Endodermal cell (in vitro differentiated cells): ENCODE measurements around the gene TMEM59. TPM values are rescaled to one million over a fixed set of nuclear protein-coding genes. Genes with fewer than 3 reads are reported as not detected.
"Not testable (repeated sequence)": the region's sequence is repeated elsewhere in the genome, so short reads cannot be mapped to it uniquely, and the experiment has no call there.

ENCODE experiments used
- DNase-seq: peaks from one replicate; pipeline ENCODE4 v3.0.0-alpha.2; 2017
- H3K27ac ChIP-seq: 2 replicates; pipeline ENCODE4 v1.5.1; 2013; ENCODE audit warnings: mild to moderate bottlenecking, low read depth, low read length, moderate library complexity
- H3K27me3 ChIP-seq: 2 replicates; pipeline ENCODE4 v1.6.1; 2013; ENCODE audit warnings: mild to moderate bottlenecking, low read length, moderate library complexity; ENCODE audit not compliant: insufficient read depth, control insufficient read depth, poor library complexity, severe bottlenecking
- H3K36me3 ChIP-seq: 2 replicates; pipeline ENCODE4 v1.7.0; 2013; ENCODE audit warnings: mild to moderate bottlenecking, low read length, moderate library complexity; ENCODE audit not compliant: control insufficient read depth, insufficient read depth
- H3K4me1 ChIP-seq: one replicate; pipeline ENCODE4 v1.7.0; 2013; ENCODE audit warnings: low read length; ENCODE audit not compliant: control insufficient read depth, insufficient read depth
- H3K4me3 ChIP-seq: 2 replicates; pipeline ENCODE4 v1.5.1; 2013; ENCODE audit warnings: mild to moderate bottlenecking, low read length, moderate library complexity
- H3K9ac ChIP-seq: 2 replicates; pipeline ENCODE4 v1.6.1; 2013; ENCODE audit warnings: mild to moderate bottlenecking, low read length, moderate library complexity; ENCODE audit not compliant: poor library complexity, severe bottlenecking; ENCODE audit errors: extremely low read depth
- H3K9me3 ChIP-seq: 2 replicates; pipeline ENCODE4 v1.6.1; 2013; ENCODE audit warnings: mild to moderate bottlenecking, low read length, moderate library complexity; ENCODE audit not compliant: control insufficient read depth
- H3K27ac Mint-ChIP-seq: 2 replicates; pipeline ENCODE4 v1.8.0; 2020; ENCODE audit warnings: mixed read lengths
- H3K27me3 Mint-ChIP-seq: 2 replicates; pipeline ENCODE4 v1.8.0; 2021; ENCODE audit warnings: mild to moderate bottlenecking, mixed read lengths; ENCODE audit not compliant: insufficient read depth
- H3K36me3 Mint-ChIP-seq: 2 replicates; pipeline ENCODE4 v1.8.0; 2020; ENCODE audit warnings: low read depth, mixed read lengths
- H3K4me1 Mint-ChIP-seq: 2 replicates; pipeline ENCODE4 v1.8.0; 2020; ENCODE audit warnings: mixed read lengths
- H3K4me3 Mint-ChIP-seq: 2 replicates; pipeline ENCODE4 v1.8.0; 2020; ENCODE audit warnings: mild to moderate bottlenecking, moderate library complexity, mixed read lengths
- H3K9me3 Mint-ChIP-seq: 2 replicates; pipeline ENCODE4 v1.8.0; 2020; ENCODE audit warnings: mild to moderate bottlenecking, mixed read lengths
- WGBS, 2 experiments: methylation state at CpG; one replicate each; pipeline versions ENCODE4 v1.1.5 to v1.1.7; 2013; ENCODE audit warnings: missing lambda C conversion rate in 2 of 2, mixed read lengths in 1 of 2; ENCODE audit not compliant: insufficient coverage in 1 of 2, insufficient read length in 1 of 2; 5-methylcytosine and 5-hydroxymethylcytosine counted together
- total RNA-seq, 2 donors: library from RNA; stranded (reverse); fragmentation: NEBNext Ultra II Directional in 1 of 2; extraction: Animal tissue kit (Norgen Biotek cat#: 25700) in 1 of 2; gene quantifications; 2 replicates in 1 of 2; 3 replicates in 1 of 2; pipeline ENCODE4 v1.2.1, GENCODE V29; 2021
- TF ChIP-seq, protein P1 (sequence below): fragments of 200-600 bp; sonication (generic); conservative IDR thresholded peaks from 2 replicates; pipeline ENCODE4 v1.5.0; 2021; ENCODE audit warnings: antibody characterized with exemption, mild to moderate bottlenecking

Gene TMEM59
- total RNA-seq, 2 donors from 2014 or later = 99.6 to 112 TPM

DNA sequence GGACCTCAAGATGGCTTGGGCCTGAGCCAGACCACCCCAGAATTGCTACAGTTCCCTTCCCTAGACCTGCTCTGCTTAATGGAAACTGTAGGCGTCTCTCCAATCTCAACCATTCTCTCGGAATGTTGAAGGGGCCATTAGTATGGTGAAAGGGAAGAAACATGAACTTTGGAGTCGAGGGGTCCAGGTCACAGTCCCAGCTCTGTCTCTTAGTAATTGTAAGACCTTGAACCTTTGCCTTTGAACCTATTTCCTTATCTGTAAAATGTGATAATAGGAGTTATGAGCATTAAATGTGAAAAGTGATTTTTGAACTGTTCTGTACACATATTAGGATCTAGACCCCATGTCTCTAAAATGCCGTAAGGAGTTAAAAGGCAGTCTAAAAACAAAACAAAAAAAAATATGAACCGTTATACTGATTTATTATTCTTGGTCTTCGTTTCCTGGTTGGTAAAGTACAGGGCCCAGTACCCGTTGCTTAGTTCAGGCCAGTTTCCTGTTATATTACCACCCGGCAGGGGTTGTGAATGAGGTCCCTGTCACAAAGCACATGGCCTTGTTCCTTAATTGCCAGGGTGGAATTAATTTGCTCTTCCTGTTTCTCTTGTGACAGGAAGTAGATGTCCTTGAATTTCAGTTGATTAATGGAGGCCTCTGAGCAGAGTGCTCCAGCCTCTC, 42.7 kb upstream of the TMEM59 start:
- Histone ChIP-seq H3K27ac (no peak overlapping the region), H3K27me3 (no peaks in the 10 kb centered on the region), H3K9ac (no peak overlapping the region), H3K36me3 (no peaks in the 10 kb centered on the region), H3K4me1 (no peaks in the 10 kb centered on the region), H3K4me3 (no peak overlapping the region), H3K9me3 (no peaks in the 10 kb centered on the region)
- Mint-ChIP-seq H3K36me3 (peaks cover 2% of the 10 kb centered on the region), H3K4me3 (no peak overlapping the region), H3K4me1 (peaks cover 30% of the 10 kb centered on the region), H3K27ac (no peak overlapping the region), H3K27me3 (no peaks in the 10 kb centered on the region), H3K9me3 (no peaks in the 10 kb centered on the region)
- no peak for DNase-seq
- TF ChIP-seq, protein P1, sequence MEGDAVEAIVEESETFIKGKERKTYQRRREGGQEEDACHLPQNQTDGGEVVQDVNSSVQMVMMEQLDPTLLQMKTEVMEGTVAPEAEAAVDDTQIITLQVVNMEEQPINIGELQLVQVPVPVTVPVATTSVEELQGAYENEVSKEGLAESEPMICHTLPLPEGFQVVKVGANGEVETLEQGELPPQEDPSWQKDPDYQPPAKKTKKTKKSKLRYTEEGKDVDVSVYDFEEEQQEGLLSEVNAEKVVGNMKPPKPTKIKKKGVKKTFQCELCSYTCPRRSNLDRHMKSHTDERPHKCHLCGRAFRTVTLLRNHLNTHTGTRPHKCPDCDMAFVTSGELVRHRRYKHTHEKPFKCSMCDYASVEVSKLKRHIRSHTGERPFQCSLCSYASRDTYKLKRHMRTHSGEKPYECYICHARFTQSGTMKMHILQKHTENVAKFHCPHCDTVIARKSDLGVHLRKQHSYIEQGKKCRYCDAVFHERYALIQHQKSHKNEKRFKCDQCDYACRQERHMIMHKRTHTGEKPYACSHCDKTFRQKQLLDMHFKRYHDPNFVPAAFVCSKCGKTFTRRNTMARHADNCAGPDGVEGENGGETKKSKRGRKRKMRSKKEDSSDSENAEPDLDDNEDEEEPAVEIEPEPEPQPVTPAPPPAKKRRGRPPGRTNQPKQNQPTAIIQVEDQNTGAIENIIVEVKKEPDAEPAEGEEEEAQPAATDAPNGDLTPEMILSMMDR = no peak
- 90 to 94% methylated on average over 7 to 8 of the region's 8 CpGs for WGBS, 2 experiments

DNA sequence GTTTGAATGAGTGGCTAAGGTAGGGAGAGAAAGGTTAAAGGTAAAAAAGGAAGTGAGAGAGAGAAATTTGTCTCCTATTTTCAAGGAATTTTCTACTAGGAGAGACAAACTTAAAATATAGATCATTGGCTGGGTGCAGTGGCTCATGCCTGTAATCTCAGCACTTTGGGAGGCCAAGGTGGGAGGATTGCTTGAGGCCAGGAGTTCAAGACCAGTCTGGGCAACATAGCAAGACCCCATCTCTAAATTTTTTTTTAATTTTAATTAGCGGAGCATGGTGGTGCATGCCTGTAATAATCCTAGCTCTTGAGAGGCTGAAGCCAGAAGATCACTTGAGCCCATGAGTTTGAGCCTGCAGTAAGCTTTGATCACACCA, 41.7 kb upstream of the TMEM59 start:
- not testable (repeated sequence) for H3K9me3 Mint-ChIP-seq, H3K4me3 Mint-ChIP-seq, H3K9ac ChIP-seq, H3K27me3 Mint-ChIP-seq, DNase-seq, H3K27me3 ChIP-seq, H3K36me3 Mint-ChIP-seq, H3K27ac Mint-ChIP-seq, H3K9me3 ChIP-seq, H3K27ac ChIP-seq, H3K4me3 ChIP-seq, H3K4me1 ChIP-seq, H3K36me3 ChIP-seq
- WGBS, 2 experiments = 0% methylated on average over 1 of the region's 1 CpG
- peaks cover 25% of the 10 kb centered on the region for H3K4me1 Mint-ChIP-seq

DNA sequence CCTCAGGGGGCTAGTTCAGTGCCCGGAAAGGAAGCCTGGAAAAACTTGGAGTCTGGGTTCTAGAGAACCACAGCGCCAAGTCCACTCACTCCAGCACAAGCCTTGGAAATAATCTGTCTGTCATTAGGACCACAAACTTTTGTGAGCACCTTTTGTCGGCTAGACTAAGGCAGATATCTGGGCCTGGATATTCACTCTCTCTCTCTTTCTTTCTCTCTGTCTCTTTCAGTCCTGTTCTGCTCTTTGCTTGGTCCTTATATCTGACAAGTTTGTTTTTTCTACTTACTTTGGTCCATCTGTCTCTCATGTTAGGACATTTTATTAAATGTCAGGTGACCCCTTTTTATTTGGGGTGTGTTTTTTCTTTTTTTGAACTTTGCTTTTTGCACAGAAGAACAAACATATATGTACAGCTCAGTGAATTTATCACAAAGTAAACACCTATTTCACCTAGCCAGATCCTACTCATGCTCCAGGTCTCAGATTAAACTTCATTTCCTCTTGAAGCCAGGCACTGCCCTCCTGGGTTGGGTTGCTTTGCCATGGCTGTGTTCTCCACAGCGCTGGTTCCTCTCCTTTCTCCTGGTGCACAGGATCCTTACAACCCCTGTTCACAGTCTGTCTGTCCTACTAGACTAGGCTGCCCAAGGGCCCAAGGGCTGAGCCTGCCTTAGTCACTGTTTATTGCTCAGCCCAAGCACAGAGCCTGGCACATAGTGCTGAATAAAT, 41.2 kb upstream of the TMEM59 start:
- TF ChIP-seq, protein P1 = no peak

More for the DNA sequence above, 41.2 kb upstream of the TMEM59 start:
- H3K4me1 Mint-ChIP-seq = peaks cover 25% of the 10 kb centered on the region
- H3K36me3 Mint-ChIP-seq = no peaks in the 10 kb centered on the region
- Histone ChIP-seq H3K27ac (no peak overlapping the region), H3K9ac (no peak overlapping the region), H3K27me3 (no peaks in the 10 kb centered on the region), H3K4me3 (no peak overlapping the region), H3K4me1 (no peaks in the 10 kb centered on the region), H3K9me3 (no peaks in the 10 kb centered on the region), H3K36me3 (no peaks in the 10 kb centered on the region)
- DNase-seq = no peak
- no peak overlapping the region for H3K4me3 Mint-ChIP-seq
- no peak overlapping the region for H3K27ac Mint-ChIP-seq
- no peaks in the 10 kb centered on the region for H3K9me3 Mint-ChIP-seq
- H3K27me3 Mint-ChIP-seq = no peaks in the 10 kb centered on the region
- WGBS, 2 experiments = 90 to 98% methylated on average over 4 of the region's 4 CpGs
